ENCODE data around the gene MRPS27.

MRPS27 gene

DNA sequence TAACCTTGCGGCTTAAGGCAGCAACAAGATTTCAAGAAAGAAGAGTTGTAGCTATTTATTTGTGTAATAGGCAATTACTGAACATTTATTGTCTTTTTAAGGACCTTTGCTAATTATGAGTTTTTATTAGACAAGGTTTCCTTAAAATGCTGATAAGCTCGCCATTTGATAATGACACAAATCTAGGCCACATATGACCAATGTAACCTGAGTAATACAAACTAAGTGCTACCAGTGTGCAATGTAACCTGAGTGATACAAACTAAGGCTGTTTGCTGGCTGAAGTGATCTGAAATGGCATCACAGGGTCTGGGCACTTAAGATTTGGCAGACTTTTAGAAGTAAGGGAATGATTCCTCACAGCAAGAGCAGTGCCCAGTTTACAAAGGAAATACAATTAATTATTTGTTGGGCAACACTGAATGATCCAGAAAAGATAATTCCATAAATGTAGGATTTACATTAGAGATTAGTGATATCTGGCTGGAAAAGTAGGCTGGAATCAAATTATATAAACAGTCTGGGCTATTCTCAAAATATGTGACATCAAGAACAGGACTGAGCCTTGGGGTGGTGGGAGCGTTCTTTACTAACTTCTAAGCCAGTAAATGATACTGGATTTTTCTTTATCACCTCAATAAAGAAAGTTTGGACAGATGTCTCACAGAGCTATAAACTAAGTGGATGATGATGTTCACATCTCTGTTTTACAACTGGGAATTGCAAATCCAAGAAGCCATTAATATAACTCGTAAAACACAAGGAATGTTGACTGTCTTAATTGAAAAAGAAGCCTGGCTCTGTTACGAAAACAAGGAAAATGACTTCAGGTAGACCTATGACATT, 54.8 kb downstream of the MRPS27 start:
- DNase-seq (ENCODE audit: low spot score) = no peak
- TF ChIP-seq, protein P1, sequence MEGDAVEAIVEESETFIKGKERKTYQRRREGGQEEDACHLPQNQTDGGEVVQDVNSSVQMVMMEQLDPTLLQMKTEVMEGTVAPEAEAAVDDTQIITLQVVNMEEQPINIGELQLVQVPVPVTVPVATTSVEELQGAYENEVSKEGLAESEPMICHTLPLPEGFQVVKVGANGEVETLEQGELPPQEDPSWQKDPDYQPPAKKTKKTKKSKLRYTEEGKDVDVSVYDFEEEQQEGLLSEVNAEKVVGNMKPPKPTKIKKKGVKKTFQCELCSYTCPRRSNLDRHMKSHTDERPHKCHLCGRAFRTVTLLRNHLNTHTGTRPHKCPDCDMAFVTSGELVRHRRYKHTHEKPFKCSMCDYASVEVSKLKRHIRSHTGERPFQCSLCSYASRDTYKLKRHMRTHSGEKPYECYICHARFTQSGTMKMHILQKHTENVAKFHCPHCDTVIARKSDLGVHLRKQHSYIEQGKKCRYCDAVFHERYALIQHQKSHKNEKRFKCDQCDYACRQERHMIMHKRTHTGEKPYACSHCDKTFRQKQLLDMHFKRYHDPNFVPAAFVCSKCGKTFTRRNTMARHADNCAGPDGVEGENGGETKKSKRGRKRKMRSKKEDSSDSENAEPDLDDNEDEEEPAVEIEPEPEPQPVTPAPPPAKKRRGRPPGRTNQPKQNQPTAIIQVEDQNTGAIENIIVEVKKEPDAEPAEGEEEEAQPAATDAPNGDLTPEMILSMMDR (IDR thresholded peaks at IDR 0.05; ENCODE audit: extremely low read depth, missing control alignments) = no peak

DNA sequence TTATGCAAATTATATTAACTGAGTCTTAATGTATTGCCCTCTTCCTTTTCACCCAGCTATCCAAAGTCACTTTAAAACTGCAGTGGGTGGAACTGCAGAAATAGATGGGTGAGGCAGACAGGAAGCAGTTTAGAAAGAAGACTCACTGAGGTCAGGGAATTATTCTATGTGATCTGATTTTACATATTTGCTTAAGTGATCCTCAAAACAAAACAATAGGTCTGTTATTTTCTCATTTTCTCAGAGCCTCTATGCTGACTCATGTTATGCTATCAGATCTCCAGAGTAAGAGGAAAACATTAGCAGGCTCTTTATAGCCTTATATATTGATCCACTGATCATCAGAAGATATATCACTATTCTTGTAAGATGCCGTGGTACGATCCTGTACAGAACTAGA, 63.5 kb downstream of the MRPS27 start:
- TF ChIP-seq, protein P1 (IDR thresholded peaks at IDR 0.05; ENCODE audit: extremely low read depth, missing control alignments) = no peak

DNA sequence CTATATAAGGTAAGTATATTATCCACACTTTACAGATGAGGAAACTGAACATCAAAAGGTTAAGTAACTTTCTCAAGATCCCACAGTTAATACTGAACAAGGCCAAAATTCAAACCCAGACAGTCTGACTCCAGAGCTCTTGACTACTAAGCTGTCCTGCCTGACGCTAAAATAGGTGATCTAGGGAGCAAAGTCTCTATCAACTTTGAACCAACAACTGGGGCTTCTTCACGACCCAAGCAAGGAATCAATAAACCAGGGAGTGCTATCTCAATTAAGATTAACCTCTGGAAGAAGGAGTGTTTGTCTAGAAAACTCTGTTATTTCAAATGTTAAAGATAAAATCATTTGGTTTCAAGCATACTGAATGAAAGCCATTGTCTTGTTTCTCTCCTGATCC, 64.4 kb downstream of the MRPS27 start:
- no peak for DNase-seq (ENCODE audit: low spot score)
- TF ChIP-seq, protein P1 (IDR thresholded peaks at IDR 0.05; ENCODE audit: extremely low read depth, missing control alignments) = no peak

More for the DNA sequence above, 63.5 kb downstream of the MRPS27 start:
- DNase-seq (ENCODE audit: low spot score) = no peak

DNA sequence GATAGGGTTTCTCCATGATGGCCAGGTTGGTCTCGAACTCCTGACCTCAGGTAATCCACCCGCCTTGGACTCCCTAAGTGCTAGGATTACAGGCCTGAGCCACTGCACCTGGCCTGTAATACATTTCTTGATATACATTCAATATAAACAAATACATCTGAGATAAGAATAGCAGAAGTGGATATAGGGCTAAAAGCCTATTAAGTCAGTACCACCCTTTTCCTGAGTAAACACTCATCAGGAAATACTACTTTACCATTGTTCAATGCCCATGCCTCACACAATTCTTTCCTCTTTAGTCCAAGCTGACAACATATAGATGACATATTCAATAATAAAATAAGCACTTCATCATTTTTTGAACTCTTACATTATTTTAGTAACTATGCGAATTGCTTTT, 64.8 kb downstream of the MRPS27 start:
- DNase-seq (ENCODE audit: low spot score) = no peak
- TF ChIP-seq, protein P1 (IDR thresholded peaks at IDR 0.05; ENCODE audit: extremely low read depth, missing control alignments) = no peak

DNA sequence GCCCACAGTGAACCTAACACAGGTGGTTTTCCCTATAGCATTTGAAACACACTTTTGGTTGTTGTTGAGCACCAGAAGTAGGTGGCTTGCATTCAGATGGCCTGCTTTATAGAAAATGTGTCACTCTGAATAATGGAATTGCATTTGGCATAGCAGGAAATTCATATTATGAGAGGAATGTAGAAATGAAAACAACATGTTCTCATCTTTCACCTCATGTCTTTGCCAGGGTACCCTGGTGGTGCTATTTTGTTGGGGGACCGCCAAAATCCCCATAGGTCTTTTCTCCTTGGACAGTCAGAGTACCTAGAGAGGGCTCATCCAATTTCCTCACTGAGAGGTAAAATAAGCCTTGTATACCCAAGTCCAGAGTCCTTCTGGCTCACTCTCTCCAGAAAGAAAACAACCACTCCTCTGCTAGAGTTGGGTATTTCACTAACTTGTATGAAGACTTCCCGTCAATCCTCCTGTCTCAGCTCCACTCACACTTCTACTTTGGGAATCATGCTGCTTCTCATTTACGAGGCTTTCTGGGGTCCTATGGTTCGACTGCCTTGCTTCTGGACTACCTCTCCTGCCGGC, 67.4 kb downstream of the MRPS27 start:
- no peak for DNase-seq (ENCODE audit: low spot score)
- TF ChIP-seq, protein P1 (IDR thresholded peaks at IDR 0.05; ENCODE audit: extremely low read depth, missing control alignments) = no peak

DNA sequence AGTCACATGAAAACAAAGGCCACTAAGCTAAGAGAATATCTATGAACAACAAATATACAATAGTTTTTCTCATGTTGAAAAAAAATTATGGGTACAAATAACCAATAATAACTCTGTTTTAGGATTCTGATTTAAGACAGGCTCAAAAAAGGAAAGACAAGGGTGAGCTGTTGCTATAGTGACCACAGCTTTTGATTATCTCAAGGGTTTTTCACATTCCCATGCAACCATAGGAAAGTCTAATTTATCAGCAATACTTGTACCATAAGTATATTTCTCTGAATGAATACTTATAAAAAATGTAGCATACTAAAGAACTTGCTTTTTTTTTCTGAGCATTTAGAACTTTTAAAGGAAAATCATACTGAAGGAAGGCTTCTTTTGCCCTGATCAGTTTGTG, 68.0 kb downstream of the MRPS27 start:
- TF ChIP-seq, protein P1 (IDR thresholded peaks at IDR 0.05; ENCODE audit: extremely low read depth, missing control alignments) = no peak
- DNase-seq (ENCODE audit: low spot score) = no peak

DNA sequence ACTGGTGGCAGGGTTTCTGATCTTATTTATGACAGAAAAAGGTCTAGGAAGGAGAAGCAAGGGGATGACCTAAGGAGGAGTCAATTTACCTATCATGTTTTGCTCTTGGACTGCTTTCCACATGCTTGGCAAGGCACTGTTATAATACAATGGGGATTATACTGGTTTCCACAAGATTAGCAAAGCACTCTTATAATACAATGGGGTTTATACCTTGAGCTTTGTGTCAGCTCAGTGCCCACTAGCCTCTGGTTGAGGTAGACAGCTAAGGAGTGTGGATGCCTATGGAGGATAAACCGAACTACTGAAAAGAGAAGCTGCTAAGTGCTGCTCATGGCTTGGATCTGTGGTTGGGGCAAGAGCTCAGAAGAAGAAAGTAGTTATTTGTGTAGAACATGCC, 68.7 kb downstream of the MRPS27 start:
- no peak for DNase-seq (ENCODE audit: low spot score)
- TF ChIP-seq, protein P1 (IDR thresholded peaks at IDR 0.05; ENCODE audit: extremely low read depth, missing control alignments) = no peak

Measured in GM20000 (cell line).